Erythroblast (primary cell): ENCODE data around the gene RNF223.

Experiments
- GATA1 ChIP-seq: IDR thresholded peaks from 2 replicates; pipeline ENCODE4 v1.6.1; 2011; ENCODE audit warnings: low read depth, mild to moderate bottlenecking, control low read depth, low read length, moderate library complexity
- POLR2A ChIP-seq: IDR thresholded peaks from 2 replicates; pipeline ENCODE4 v1.6.1; 2011; ENCODE audit warnings: mild to moderate bottlenecking, low read length

DNA sequence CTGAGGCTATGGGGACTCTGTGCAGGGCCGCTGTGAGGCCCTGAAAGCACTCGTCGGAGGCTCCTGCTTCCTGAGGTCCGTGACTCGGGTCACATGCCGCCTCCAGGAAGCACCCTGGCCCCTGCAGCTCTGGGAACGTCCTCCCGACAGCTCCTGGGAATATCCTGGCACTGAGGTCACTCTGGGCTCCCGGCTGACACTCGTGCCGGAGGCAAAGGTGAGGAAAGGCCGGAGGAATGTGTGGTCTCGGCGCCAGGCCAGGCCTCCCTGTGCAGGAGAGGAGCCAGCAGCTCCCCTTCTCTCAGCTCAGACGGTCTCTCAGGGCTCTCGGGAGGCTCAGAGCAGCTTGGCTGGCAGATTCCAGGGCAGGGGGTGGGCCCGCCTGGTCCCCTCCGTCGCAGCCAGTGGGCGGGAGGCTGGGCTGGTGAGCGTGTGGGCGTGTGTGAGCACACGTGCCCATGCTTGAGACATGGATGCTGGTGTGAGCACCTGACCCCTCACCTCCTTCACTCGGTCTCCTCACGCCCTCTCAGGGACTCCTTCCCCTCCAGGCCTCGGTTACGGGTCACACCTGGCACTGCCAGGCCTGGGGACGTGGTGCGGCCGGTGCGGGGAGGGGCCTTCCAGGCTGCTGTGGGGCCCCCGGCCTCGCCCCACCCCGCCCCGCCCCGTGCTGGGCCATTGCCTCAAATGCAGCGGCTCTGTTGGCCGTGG, 5.5 kb upstream of the RNF223 start:
- TF ChIP-seq POLR2A (no peak), GATA1 (no peak)
